ENCODE measurements around the gene LIPM. TPM values are rescaled to one million over a fixed set of nuclear protein-coding genes. Genes with fewer than 3 reads are reported as not detected.
A peak's percentile ranks its signal among the peaks of the same experiment; 100 is the strongest.
"Not testable (repeated sequence)": the region's sequence is repeated elsewhere in the genome, so short reads cannot be mapped to it uniquely, and the experiment has no call there.

Gene LIPM
- total and polyA plus RNA-seq, 4 experiments from 2014 or later, result not detected

DNA sequence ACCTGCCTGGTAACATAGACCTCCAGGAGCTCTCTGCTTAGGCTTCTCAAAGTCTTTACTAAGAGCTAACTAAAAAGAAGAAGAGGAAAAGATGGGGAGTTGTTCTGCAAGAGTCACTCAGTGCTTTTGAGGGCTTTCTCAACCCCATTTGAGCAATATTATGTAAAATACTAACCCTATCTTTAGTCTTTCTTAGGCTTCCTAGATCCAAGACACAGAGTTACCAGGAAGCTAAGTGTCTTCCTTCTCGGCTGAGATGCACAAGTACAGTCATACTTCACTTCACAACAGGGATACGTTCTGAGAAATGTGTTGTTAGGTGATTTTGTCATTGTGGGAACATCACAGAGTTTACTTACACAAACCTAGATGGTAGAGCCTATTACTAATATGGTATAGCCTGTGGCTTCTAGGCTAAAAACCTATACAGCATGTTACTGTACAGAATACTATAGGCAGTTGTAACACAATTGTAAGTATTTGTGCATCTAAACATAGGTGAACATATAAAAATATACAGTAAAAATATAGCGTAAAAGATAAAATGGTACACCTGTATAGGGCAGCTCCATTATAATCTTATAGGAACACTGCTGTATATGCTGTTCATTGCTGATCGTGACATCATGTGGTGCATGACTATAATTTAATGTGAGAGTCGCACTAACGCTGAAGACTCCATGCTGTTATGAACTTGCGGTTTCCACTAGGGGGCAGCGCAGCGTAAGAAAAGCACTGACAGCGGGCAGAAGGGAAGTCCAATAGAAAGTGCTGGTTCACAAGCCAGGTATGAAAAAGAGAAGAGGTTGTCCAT lies 32.8 kb downstream of the LIPM start:
- no peak overlapping the region for H3K4me3 Mint-ChIP-seq
- H3K4me3 ChIP-seq (ENCODE audit: low read length in 2 of 2), result no peak overlapping the region
- CTCF ChIA-PET (ENCODE audit: partially characterized antibody), result interaction anchor here (0.7 to 7.8 kb wide), 67 partner anchors 10 to 973 kb away, joined by 3 to 507 read pairs (median 5); partner anchors contain the start of genes ANKRD22, CH25H, FAS and LIPN
- H3K9me3 Mint-ChIP-seq, result no peaks in the 10 kb centered on the region
- no peaks in the 10 kb centered on the region for H3K9me3 ChIP-seq (ENCODE audit: control insufficient read depth in 1 of 2, low read length in 2 of 2)
- peaks cover 26 to 34% (median 30%) of the 10 kb centered on the region in 4 donors for H3K4me1 Mint-ChIP-seq
- peaks cover 46% of the 10 kb centered on the region for H3K4me1 ChIP-seq (ENCODE audit: insufficient read depth, low read length)
- H3K27me3 ChIP-seq (ENCODE audit: insufficient read depth, low read length), result no peaks in the 10 kb centered on the region
- DNase-seq, result peak; percentile 80 to 86 (median 82)
- H3K36me3 Mint-ChIP-seq, result no peaks in the 10 kb centered on the region
- no peak overlapping the region for H3K27ac ChIP-seq (ENCODE audit: low read depth, low read length)
- no peaks in the 10 kb centered on the region for H3K36me3 ChIP-seq (ENCODE audit: insufficient read depth, low read length)
- no peaks in the 10 kb centered on the region for H3K27me3 Mint-ChIP-seq
- intact Hi-C loops (cut with micrococcal nuclease), result loop anchor here (1.0 to 5.0 kb wide), 8 partner anchors 25 to 382 kb away; partner anchors contain the start of genes FAS and STAMBPL1
- peak overlapping the region in 1 of 7 donors; percentile 29 for H3K27ac Mint-ChIP-seq
- POLR2A ChIA-PET (ENCODE audit: partially characterized antibody), result interaction anchor here (1.0 to 4.8 kb wide), 11 partner anchors 11 to 155 kb away, joined by 3 to 31 read pairs (median 5); partner anchors contain the start of genes FAS and STAMBPL1

DNA sequence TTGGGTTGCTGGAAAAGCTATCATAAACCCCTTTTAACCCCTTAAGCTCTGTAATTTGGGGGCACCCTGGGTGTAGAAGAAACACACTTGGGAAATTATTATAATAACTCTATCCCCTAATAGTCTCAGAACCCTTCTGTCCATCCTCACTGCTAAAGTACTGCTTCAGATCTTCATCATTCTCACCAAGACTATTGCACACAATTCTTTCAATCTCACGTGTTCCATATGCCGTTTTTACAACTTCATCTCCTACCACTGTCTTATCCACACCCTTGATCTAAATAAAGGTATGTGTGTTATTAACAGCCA lies 33.3 kb downstream of the LIPM start:
- Mint-ChIP-seq H3K9me3 (no peaks in the 10 kb centered on the region), H3K27me3 (no peaks in the 10 kb centered on the region), H3K4me1 (peaks cover 23 to 29% (median 26%) of the 10 kb centered on the region in 4 donors), H3K36me3 (no peaks in the 10 kb centered on the region), H3K27ac (no peak overlapping the region), H3K4me3 (no peak overlapping the region)
- intact Hi-C loops (cut with micrococcal nuclease), result loop anchor here (1.0 to 5.0 kb wide), 8 partner anchors 26 to 381 kb away; partner anchors contain the start of genes FAS and STAMBPL1
- ChIA-PET CTCF (ENCODE audit: partially characterized antibody) (interaction anchor here (0.7 to 7.8 kb wide), 57 partner anchors 10 to 974 kb away, joined by 3 to 507 read pairs (median 5); partner anchors contain the start of genes ANKRD22, FAS, LIPN and STAMBPL1), POLR2A (ENCODE audit: partially characterized antibody) (interaction anchor here (1.0 to 4.8 kb wide), 11 partner anchors 11 to 155 kb away, joined by 3 to 31 read pairs (median 5); partner anchors contain the start of genes FAS and STAMBPL1)
- Histone ChIP-seq H3K4me1 (ENCODE audit: insufficient read depth, low read length) (peaks cover 41% of the 10 kb centered on the region), H3K4me3 (ENCODE audit: low read length in 2 of 2) (no peak overlapping the region), H3K9me3 (ENCODE audit: control insufficient read depth in 1 of 2, low read length in 2 of 2) (no peaks in the 10 kb centered on the region), H3K27me3 (ENCODE audit: insufficient read depth, low read length) (no peaks in the 10 kb centered on the region), H3K27ac (ENCODE audit: low read depth, low read length) (no peak overlapping the region), H3K36me3 (ENCODE audit: insufficient read depth, low read length) (no peaks in the 10 kb centered on the region)
- DNase-seq, result no peak

DNA sequence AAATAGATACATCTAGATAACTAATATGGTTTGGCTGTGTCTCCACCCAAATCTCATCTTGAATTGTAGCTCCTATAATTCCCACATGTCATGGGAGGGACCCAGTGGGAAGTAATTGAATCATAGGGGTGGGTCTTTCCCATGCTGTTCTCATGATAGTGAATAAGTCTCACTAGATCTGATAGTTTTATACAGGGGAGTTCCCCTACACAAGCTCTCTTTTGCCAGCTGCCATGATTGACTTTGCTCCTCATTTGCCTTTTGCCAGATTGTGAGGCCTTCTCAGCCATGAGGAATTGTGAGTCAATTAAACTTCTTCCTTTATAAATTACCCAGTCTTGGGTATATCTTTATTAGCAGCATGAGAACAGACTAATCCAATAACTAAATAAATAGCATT lies 35.1 kb downstream of the LIPM start:
- ChIA-PET CTCF (ENCODE audit: partially characterized antibody) (interaction anchor here (1.0 to 7.8 kb wide), 16 partner anchors 8 to 380 kb away, joined by 3 to 507 read pairs (median 18); partner anchors contain the start of genes CH25H and STAMBPL1), POLR2A (ENCODE audit: partially characterized antibody) (interaction anchor here (2.1 to 4.8 kb wide), 3 partner anchors 13 to 42 kb away, joined by 10 to 31 read pairs (median 26); partner anchors contain the start of gene STAMBPL1)
- not testable (repeated sequence) for H3K4me3 ChIP-seq (ENCODE audit: low read length in 2 of 2); H3K9me3 ChIP-seq (ENCODE audit: control insufficient read depth in 1 of 2, low read length in 2 of 2); H3K27me3 ChIP-seq (ENCODE audit: insufficient read depth, low read length); H3K36me3 ChIP-seq (ENCODE audit: insufficient read depth, low read length); H3K27me3 Mint-ChIP-seq; H3K9me3 Mint-ChIP-seq; H3K36me3 Mint-ChIP-seq; DNase-seq; H3K27ac ChIP-seq (ENCODE audit: low read depth, low read length); H3K27ac Mint-ChIP-seq; H3K4me3 Mint-ChIP-seq
- intact Hi-C loops (cut with micrococcal nuclease), result loop anchor here (5.0 kb wide), 1 partner anchor 155 kb away; the partner anchor contains the start of gene FAS
- peaks cover 12 to 14% (median 13%) of the 10 kb centered on the region in 4 donors for H3K4me1 Mint-ChIP-seq
- peaks cover 25% of the 10 kb centered on the region for H3K4me1 ChIP-seq (ENCODE audit: insufficient read depth, low read length)

- intact Hi-C loops (cut with micrococcal nuclease), result loop anchor here (5.0 kb wide), 1 partner anchor 153 kb away; the partner anchor contains the start of gene FAS
- no peak overlapping the region for H3K27ac Mint-ChIP-seq
- Histone ChIP-seq H3K4me3 (ENCODE audit: low read length in 2 of 2) (no peak overlapping the region), H3K27me3 (ENCODE audit: insufficient read depth, low read length) (no peaks in the 10 kb centered on the region), H3K9me3 (ENCODE audit: control insufficient read depth in 1 of 2, low read length in 2 of 2) (no peaks in the 10 kb centered on the region), H3K27ac (ENCODE audit: low read depth, low read length) (no peak overlapping the region), H3K4me1 (ENCODE audit: insufficient read depth, low read length) (peaks cover 12% of the 10 kb centered on the region), H3K36me3 (ENCODE audit: insufficient read depth, low read length) (no peaks in the 10 kb centered on the region)
- H3K4me3 Mint-ChIP-seq, result no peak overlapping the region
- H3K36me3 Mint-ChIP-seq, result no peaks in the 10 kb centered on the region
- POLR2A ChIA-PET (ENCODE audit: partially characterized antibody), result interaction anchor here (0.6 kb wide), 1 partner anchor 41 kb away, joined by 3 read pairs; the partner anchor contains the start of gene STAMBPL1
- CTCF ChIA-PET (ENCODE audit: partially characterized antibody), result interaction anchor here (0.6 to 5.3 kb wide), 3 partner anchors 26 to 94 kb away, joined by 3 to 41 read pairs (median 4); no protein-coding TSS in a partner anchor
- no peaks in the 10 kb centered on the region for H3K9me3 Mint-ChIP-seq
- DNase-seq, result no peak
- H3K4me1 Mint-ChIP-seq, result peaks cover under 1 to 2% (median 2%) of the 10 kb centered on the region in 4 donors
- H3K27me3 Mint-ChIP-seq, result peaks cover 0 to 2% of the 10 kb centered on the region in 2 donors
Measured at GRCh38 chr10:88838766-88839350, 36.3 kb downstream of the LIPM start.

DNA sequence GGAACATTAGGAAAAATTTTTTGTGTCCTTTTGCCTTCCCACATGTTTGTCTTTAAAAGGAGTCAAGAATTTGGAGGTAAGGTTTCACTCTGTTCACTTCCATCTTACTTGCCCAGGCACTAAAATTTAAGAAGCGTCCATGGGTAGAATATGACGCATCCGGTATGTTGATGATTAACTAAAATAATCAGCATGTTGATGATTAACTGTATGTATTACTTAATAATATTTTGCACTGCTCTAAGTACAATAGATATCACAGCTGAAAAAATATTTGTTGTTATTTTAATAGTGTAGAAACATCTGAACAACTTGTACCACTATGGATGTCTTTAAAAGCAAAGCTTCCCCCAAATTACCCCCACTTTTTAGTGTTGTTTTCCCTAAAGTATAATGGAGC lies 37.6 kb downstream of the LIPM start:
- Mint-ChIP-seq H3K27ac (no peak overlapping the region), H3K9me3 (no peaks in the 10 kb centered on the region), H3K36me3 (no peaks in the 10 kb centered on the region), H3K27me3 (peaks cover 2 to 4% of the 10 kb centered on the region in 2 donors), H3K4me3 (no peak overlapping the region), H3K4me1 (no peaks in the 10 kb centered on the region)
- Histone ChIP-seq H3K9me3 (ENCODE audit: control insufficient read depth in 1 of 2, low read length in 2 of 2) (no peaks in the 10 kb centered on the region), H3K4me1 (ENCODE audit: insufficient read depth, low read length) (peaks cover 9% of the 10 kb centered on the region), H3K27me3 (ENCODE audit: insufficient read depth, low read length) (no peaks in the 10 kb centered on the region), H3K27ac (ENCODE audit: low read depth, low read length) (no peak overlapping the region), H3K4me3 (ENCODE audit: low read length in 2 of 2) (no peak overlapping the region), H3K36me3 (ENCODE audit: insufficient read depth, low read length) (no peaks in the 10 kb centered on the region)
- DNase-seq, result no peak
- intact Hi-C loops (cut with micrococcal nuclease), result no loop called here
- ChIA-PET CTCF (ENCODE audit: partially characterized antibody) (interaction anchor here (0.8 to 5.3 kb wide), 3 partner anchors 13 to 93 kb away, joined by 3 to 41 read pairs (median 4); no protein-coding TSS in a partner anchor), POLR2A (ENCODE audit: partially characterized antibody) (interaction anchor here (1.0 to 1.4 kb wide), 2 partner anchors 8 to 44 kb away, joined by 3 read pairs; no protein-coding TSS in a partner anchor)

GRCh38 chr10:88840881-88841280 lies 38.4 kb downstream of the LIPM start:
- no peak overlapping the region for H3K27ac Mint-ChIP-seq
- no peak overlapping the region for H3K4me3 ChIP-seq (ENCODE audit: low read length in 2 of 2)
- no peak overlapping the region for H3K4me3 Mint-ChIP-seq
- H3K36me3 ChIP-seq (ENCODE audit: insufficient read depth, low read length), result no peaks in the 10 kb centered on the region
- no peaks in the 10 kb centered on the region for H3K9me3 Mint-ChIP-seq
- peaks cover 2% of the 10 kb centered on the region for H3K4me1 ChIP-seq (ENCODE audit: insufficient read depth, low read length)
- H3K27ac ChIP-seq (ENCODE audit: low read depth, low read length), result no peak overlapping the region
- H3K9me3 ChIP-seq (ENCODE audit: control insufficient read depth in 1 of 2, low read length in 2 of 2), result no peaks in the 10 kb centered on the region
- intact Hi-C loops (cut with micrococcal nuclease), result no loop called here
- H3K36me3 Mint-ChIP-seq, result no peaks in the 10 kb centered on the region
- CTCF ChIA-PET (ENCODE audit: partially characterized antibody), result interaction anchor here (1.0 to 5.3 kb wide), 4 partner anchors 12 to 100 kb away, joined by 3 to 41 read pairs (median 3); no protein-coding TSS in a partner anchor
- no peaks in the 10 kb centered on the region for H3K4me1 Mint-ChIP-seq
- DNase-seq, result no peak
- peaks cover 5 to 6% of the 10 kb centered on the region in 2 donors for H3K27me3 Mint-ChIP-seq
- POLR2A ChIA-PET (ENCODE audit: partially characterized antibody), result interaction anchor here (1.4 kb wide), 1 partner anchor 9 kb away, joined by 3 read pairs; no protein-coding TSS in a partner anchor
- H3K27me3 ChIP-seq (ENCODE audit: insufficient read depth, low read length), result no peaks in the 10 kb centered on the region

All from CD4-positive, alpha-beta memory T cell (primary cell).